SKM-1 treated with dmso at 0.1 percent for 144 hours (cell line): ENCODE data around the gene CDC26.
"Not testable (repeated sequence)": the region's sequence is repeated elsewhere in the genome, so short reads cannot be mapped to it uniquely, and the experiment has no call there.

Source experiments
- DNase-seq: peaks from one replicate; lab custom pipeline; 2025; ENCODE audit not compliant: unreplicated experiment; lab: John Stamatoyannopoulos, UW

Gene CDC26

DNA sequence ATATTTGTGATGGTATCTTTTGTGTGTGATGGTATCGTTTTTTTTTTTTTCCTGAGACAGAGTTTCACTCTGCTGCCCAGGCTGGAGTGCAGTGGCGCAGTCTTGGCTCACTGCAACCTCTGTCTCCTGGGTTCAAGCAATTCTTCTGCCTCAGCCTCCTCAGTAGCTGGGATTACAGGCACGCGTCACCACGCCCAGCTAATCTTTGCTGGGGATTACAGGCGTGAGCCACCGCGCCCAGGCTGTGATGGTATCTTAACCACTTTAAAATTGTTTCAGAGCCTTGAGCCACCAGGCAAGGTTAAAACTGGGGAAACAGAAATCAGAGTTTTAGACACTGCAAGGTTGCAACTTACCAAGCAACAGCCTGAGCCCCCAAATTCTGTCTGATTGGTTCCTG lies 20.9 kb upstream of the CDC26 start:
- DNase-seq: not testable (repeated sequence)

DNA sequence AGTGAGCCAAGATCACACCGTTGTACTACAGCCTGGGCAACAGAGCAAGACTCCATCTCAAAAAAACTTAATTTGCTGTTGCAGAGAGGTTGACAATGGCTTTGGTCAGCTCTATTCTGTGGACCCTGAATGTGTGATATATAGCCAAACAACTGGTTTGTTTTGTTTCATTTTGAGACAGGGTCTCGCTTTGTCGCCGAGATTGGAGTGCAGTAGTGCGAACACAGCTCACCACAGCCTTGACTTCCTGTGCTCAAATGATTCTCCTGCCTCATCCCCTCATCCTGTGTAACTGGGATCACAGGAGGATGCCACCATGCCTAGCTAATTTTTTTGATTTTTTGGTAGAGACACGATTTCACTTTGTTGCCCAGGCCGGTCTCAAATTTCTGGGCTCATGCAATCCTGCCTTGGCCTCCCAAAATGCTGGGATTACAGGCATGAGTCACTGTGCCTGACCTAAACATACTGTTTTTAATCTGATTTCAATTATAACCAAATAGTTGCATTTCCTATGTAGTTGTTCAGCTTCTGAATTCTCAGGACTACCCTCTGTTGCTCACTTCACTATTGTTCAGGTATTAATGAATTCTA lies 18.0 kb upstream of the CDC26 start:
- no peak for DNase-seq

DNA sequence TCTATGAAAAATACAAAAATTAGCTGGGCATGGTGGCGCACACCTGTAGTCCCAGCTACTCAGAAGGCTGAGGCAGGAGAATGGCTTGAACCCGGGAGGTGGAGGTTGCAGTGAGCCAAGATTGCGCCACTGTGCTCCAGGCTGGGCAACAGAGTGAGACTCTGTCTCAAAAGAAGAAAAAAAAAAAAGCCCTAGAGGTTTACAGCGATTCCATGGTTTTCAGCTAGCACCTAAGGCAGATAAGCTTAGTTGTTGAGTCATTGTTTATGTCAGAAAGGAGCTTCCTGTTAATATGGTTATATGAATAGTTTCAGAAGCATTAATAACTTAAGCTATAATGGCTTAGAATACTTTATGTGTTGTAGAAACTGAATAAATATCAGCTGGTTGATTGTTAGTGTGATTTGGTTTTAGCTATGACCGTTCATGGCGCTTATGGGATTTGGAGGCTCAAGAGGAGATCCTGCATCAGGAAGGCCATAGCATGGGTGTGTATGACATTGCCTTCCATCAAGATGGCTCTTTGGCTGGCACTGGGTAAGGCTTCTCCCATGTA lies 14.8 kb upstream of the CDC26 start:
- no peak for DNase-seq

DNA sequence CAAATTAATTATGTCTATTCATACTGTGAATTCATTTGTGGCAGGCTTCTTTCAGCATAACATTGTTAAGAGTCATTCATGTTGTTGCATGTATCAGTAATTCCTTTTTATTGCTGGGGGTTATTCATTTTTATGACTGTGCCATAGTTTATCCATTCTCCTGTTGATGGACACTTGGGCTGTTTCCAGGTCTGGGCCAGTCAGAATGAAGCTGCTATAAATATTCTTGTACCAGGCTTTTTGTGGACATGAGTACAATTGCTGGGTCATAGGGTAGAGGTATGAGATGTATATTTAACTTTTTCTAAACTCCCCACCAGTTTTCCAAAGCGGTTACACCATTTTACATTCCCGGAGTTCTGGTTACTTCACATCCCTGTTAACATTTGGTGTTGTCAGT lies 13.7 kb upstream of the CDC26 start:
- DNase-seq: no peak

DNA sequence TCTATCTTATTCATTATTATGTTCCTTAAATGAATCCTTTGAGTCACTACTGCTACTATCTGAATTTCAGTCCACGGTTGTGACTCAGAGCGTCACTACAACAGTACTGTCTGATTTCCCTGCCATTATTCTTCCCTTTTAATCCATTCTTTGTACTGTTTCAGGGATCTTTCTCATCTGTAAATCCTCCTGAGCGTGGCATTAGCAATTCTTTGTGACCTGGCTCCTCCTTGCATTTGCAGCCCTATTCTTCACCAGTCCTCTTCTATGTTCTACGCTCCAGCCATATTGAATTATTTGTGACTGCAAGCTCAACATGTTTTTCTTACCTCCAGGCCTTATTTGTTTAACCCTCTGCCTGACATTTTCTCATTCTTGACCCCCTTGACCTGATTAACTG lies 6.0 kb upstream of the CDC26 start:
- DNase-seq: no peak

DNA sequence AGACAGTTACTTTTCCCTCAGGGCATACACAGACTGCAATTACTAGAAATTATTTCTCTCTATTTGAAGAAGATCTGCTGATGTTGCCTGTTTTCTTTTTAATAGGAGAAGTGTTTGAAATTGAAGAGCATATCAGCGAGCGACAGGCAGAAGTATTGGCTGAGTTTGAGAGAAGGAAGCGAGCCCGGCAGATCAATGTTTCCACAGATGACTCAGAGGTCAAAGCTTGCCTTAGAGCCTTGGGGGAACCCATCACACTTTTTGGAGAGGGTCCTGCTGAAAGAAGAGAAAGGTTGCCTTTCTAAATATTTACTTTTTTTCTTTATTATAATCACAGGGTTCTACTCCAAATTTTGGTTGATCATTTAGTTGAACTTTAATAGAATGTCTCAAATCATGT lies 3.5 kb upstream of the CDC26 start:
- DNase-seq: no peak

DNA sequence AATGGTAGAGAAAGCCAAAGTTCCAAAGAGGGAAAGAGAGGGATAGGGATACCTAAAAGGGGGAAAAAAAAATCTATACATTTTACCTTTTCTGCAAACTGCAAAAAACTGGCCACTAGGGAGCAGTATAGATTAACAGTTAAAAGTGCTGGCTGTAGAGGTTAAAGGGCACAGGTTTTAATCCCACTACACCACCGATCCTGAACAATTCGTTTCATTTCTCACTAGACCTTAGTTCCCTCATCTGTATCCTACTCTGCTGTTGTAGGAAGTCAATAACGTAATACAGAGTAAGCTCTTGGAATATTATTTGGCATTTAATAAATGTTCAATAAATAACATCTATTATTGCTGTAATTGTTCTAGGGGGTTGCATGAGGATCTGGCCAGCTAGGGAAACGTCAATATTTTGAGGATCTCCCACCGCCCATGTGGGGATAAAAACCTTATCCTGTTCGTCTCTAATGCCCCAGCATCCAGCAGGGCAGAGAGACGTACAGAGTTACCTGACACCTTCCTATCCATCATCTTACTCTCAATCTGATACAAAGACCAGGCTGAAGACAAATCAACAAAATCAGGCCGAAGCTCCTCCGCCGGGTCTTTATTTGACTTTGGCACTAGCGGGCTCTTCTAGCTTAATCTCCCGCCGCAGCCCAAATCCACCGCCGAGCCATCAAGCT lies 757 bp downstream of the CDC26 start:
- DNase-seq: peak; percentile 42

DNA sequence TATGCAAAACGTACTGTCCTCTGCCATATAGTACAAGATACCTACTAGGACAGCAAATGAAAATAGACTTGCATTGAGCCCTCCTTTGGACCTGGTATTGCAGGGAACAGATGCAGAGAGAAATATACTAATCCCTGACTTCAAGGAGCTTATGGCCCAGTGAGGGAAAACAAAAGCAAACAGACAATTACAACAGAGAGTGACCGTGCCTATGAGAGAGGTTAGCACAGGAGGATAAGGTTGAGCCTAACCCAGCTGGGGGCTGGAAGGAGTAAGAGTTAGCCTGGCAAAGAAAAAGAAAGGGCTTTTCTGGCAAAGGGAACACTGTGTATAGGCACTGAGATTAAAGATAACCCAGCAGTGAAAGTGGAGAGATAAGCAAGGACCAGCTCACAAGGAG lies 5.5 kb downstream of the CDC26 start:
- DNase-seq: no peak

DNA sequence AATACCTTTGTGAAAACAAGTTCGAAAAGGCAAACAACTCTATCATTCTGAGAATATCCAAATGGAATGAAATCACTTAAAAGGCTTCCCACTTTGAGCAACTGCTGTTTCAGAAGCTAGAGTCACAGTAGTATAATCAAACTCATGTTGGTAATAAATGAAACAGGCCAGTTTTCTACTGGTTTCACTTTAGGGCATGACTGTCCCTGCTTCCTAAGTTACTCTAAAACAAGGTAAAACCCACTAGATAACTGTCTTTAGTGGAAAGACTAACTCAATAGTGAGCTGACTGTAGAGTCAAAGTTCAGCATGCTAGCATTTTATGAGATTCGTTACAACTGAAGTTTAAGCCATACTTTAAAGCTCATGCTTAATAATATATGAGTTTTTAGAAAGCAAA lies 6.0 kb downstream of the CDC26 start:
- no peak for DNase-seq

DNA sequence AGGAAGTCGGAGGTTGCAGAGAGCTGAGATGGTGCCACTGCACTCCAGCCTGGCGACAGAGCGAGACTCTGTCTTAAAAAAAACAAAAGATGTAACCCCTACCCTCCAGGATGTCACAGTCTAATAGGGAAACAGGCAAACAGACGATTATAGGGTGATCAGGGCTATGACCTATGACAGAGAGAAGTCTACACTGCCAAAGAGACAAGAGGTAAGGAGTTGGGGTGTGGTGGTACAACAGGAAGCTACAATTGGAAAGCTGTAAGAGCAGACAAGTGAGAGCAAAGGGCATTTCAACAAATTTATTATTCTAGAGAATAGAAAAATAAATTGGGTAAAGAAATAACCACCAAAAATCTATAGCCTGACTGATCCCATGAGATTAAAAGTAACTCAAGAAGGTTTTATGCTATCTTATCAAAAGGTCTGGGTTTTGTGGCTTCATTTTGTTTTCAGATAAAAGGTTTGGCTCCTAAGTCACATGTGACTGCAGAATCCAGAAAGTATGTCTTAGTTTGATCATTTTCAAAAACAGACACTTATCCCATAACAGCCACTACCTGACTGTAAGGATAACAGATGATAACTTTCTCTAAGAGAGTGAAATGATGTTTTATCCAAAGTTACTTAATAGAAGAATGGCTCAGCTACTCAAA lies 7.3 kb downstream of the CDC26 start:
- no peak for DNase-seq

DNA sequence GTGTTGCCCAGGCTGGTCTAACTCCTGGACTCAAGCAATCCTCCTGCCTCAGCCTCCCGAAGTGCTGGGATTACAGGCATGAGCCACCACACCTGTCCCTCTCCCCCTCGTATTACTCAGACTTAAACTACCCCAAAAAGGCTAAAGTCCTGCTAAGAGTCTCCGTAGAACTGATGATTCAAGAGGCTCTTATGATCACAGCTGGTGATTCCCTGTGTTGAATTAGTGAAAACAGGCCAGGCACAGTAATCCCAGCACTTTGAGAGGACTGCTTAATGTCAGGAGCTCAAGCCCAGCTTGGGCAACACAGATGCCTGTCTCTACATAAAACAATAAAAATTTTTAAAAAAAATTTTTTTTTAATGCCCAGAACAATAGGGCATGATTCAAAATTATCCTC lies 9.2 kb downstream of the CDC26 start:
- no peak for DNase-seq

DNA sequence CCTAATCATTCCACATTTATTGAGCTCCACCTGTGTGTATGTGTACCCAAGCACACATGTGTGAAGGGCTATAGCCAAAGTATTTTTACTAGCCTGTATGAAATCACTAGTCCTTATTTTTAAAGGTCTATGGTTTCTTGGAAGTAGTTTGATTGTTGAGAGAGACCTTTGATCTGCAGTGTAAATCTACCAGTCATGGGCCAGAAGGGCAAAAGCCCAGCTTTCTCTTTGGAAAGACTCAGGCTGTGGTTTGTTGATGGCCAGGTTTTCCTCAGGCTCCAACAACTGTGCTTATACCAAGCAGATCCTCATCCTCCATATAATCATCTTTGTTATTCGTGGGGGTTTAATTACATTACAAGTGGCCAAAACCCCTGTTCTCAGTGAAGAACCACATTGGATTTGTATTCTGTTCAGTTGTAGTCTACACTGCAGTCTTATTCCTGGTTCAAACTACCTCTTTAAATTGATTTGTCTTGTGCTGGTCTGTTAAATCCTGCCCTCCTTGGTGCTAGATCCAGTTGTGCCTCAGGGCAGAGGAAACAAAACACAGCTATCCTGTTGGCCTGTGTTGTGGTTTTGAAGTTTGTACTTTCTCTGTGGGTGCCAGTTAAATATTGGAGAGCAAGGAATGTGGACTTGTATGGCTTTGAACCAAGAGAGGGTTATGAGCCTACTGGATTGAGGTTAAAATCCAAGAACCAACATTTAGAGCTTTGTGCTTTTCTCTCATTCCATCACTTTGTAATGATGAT lies 13.3 kb downstream of the CDC26 start:
- DNase-seq: no peak

DNA sequence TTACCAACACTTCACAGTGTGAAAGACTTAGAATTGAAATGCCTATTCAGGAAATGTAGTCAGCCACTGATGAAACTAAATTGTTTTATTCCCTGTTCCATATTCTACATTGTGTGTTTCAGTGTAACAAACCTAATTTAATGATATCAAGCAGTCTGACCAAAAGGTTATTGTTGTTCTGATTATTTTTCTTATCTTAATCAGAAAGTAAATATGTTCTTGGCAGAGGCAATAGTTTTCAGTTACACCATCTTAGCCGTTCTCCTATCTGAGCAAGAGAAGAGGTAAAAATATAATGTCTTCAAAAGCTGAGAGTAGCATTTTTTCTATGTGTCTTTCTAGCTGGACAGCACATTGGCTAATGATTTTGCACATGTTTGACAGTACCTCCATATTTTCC lies 17.1 kb downstream of the CDC26 start:
- DNase-seq: no peak

DNA sequence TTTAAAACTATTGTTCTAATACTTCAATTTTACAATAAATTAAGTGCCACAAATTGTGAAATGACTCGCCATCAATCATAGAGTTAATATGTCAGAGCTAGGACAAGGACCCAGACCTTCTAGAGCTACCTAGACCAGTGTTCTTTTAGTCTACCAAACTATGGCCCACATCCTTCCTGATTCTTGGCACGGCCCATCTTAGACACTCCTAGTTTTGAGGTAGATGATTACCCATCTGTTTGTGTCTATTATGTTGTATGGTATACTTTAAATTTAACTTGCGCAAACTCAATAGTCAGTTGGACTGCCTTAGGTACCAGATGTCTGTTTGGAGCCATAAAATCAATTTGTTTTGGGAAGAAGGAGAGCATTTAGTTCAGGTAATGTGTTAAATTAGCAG lies 17.5 kb downstream of the CDC26 start:
- no peak for DNase-seq

DNA sequence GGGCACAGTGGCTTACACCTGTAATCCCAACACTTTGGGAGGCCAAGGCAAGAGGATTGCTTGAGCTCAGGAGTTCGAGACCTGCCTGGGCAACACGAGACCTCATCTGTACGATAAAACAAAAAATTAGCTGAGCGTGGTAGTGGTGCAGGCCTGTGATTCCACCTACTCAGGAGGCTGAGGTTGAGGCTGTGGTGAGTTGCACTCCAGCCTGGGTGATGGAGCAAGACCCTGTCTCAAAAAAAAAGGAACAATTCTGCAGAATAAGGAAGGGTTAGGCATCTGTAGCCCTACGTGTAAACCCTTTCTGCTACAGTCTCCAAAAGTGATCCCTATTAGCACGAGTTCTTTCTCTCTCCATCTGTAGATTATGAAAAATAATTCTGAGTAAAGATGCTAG lies 19.9 kb downstream of the CDC26 start:
- DNase-seq: peak; percentile 50

DNA sequence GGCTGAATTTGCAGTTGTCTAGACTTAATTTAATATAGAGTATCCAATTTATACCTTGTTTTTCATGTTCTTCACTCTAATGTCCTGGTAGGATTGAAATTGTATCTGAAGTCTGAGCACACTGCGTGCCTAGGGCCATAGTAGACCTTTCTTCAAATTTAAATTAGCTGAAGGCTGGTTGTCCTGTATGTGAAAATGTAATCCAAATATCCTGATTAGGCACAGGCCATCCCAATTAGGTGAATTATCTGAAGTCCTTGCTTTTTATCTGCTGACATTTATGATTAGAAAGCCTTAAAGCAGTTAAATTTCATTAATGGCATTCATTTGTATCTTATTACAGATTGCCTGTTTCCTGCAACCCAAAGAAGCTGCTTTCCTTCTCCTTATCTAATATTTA lies 20.4 kb downstream of the CDC26 start:
- no peak for DNase-seq

DNA sequence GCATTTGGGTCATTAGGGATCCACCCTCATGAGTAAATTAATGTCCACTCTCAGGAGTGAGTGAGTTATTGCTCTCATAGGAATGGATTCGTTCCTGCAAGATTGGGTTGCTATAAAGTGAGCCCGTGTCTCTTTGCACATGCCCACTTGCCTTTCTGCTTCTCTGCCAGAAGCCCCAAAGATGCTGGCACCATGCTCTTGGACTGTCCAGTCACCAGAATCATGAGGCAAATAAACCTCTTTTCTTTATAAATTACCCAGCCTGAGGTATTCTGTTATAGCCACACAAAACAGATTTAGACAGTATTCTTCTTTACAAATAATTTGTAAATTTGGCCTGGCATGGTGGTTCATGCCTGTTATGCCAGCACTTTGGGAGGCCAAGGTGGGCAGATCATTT lies 24.6 kb downstream of the CDC26 start:
- no peak for DNase-seq

DNA sequence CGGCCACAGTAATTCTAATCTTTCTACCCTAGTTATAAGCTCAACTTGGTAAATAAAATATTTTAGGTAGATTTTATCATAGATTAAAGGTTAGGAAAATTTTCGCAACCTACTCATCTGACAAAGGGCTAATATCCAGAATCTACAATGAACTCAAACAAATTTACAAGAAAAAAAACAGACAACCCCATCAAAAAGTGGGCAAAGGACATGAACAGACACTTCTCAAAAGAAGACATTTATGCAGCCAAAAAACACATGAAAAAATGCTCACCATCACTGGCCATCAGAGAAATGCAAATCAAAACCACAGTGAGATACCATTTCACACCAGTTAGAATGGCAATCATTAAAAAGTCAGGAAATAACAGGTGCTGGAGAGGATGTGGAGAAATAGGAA lies 25.7 kb downstream of the CDC26 start:
- DNase-seq: not testable (repeated sequence)

DNA sequence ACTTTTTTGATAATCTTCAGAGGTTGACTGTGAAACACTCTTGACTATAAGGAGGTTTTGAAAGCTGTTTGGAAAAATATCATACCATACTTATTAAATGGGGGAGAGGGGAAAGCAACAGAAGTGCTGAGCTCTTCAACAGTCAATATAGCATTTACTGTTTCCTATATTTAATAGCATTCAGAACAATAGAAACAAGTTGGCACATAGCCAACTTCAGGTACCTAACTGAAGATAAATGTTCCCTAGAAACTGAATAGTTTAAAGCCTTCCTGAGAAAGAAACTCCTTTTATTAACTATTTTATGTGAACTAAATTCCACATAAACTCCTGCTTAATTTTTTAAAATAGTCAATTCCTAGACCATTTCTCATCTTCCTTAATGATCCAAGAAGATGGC lies 27.7 kb downstream of the CDC26 start:
- no peak for DNase-seq

DNA sequence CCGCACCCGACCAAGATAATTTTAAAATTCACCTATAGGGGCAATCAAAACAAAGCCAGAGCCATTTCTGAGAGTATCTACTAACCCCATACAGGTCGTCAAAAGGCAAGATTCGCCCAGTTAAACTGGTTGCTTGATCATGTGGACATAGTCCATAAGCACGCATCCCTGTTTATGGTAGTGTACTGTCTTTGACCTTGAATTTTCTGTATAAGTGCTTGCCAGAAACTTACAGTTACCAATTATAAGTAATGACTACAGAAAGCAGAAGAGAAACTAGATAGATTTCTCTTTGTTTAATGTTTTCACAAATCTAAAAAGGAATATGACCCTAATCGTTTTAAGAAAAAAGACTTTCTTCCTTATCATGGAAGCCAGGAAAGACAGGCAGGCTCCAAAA lies 28.4 kb downstream of the CDC26 start:
- DNase-seq: no peak

DNA sequence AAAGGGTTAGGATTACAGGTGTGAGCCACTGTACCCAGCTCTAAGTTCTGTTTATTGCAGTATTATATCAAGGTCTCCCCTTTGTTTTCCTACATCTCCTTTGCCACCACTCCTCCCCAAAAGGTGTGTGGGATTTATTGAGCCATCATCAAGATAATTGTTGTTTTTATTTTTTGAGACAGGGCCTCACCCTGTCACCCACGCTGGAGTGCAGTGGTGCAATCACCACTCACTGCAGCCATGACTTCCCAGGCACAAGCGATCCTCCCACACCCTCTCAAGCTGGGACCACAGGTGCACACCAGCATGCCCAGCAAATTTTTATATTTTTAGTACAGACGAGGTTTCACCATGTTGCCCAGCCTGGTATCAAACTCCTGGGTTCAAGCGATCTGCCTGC lies 29.5 kb downstream of the CDC26 start:
- no peak for DNase-seq

DNA sequence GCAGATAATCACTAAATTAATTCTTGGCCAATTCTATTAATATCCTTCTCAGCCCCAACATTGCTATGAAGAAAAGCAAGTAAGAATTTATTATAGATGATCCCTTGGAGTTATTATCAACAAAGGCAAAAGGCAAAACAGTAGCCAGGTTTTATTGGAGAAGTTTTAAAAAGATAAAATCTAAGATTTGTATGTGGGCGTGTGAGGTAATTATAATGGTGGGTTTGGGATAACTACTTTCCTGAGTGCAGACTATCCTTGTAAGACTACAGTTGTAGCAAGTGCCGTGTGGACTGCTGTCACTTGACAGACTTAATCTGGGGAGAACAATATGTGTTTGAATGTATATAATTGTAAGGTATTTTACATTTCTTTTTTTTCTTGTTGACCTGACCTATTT lies 30.8 kb downstream of the CDC26 start:
- DNase-seq: no peak
